GM21390 (cell line): Measurements from ENCODE around the gene ATP5MG.
"Not testable (repeated sequence)": the region's sequence is repeated elsewhere in the genome, so short reads cannot be mapped to it uniquely, and the experiment has no call there.

Experiments
- ATAC-seq: cut with Tn5 transposase; IDR thresholded peaks from one replicate; pipeline ENCODE4 v1.9.1; 2021; ENCODE audit not compliant: unreplicated experiment

Gene ATP5MG

DNA sequence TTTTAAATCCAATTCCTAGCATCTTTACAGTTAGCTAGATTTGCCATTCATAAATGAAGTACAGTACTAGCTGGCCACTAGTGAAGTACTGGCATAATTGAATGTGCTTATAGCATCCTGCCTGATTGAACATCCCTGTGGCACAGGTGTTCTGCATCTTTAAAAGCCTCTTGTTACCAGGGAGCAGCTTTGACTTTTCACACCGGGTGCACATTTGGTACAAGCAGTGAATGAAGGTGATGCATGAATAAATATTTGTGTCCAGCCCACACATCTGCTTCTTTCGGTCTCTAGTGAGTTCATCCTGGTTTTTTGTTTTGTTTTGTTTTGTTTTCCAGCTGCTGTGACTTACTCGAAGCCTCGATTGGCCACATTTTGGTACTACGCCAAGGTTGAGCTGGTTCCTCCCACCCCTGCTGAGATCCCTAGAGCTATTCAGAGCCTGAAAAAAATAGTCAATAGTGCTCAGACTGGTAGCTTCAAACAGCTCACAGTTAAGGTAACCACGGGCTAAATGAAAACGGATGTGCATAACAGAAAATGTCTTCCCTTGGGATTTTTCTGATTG, 5.3 kb downstream of the ATP5MG start:
- no peak for ATAC-seq

DNA sequence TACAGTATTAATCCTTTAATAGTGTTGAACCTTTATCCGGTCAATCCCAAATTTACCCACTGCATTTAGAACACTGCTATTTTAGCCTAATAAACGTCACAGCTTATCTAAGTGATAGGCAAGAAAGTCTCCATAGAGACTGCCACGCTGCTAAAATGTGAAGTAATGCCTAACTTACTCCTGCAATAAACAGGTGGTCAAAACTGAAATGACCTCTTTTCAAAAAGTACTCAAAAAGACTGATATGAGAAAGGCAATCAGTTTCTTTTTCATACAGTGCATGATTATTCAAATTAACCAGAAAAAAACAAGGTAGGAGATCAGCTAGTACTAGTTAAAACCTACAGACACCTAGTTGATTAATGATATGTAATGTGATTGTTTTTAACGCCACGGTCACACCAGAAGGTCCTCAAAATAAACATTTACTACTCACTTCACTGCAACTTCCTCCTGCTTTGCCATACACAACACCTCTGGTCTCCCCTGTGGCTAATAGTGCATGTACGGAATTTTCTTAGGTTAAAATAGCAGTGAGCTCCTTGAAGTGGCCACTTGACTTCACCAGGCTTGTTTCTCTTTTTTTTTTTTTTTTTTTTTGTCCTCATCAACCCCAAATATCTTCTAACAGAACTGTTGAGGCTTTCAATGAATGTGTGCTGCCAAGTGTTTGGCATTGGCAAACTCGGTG, 8.8 kb downstream of the ATP5MG start:
- peak; percentile 67 for ATAC-seq

DNA sequence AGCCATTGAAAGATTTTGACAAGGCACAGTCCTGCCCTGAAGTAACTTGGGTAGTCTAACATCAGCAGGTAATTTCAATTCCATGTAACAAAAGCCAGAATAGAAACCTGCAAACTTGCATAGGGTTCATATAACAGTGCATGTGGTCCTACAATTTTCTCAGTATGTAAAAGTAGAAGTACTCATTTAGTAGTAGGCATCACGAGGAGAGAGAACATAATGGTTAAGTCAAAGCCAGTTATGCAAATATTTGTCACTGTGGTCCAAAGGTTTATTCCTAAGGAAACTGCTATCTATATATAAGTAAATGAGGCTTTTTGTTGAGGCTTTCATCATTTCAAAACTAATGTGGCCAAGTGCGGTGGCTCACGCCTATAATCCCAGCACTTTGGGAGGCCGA, 10.1 kb downstream of the ATP5MG start:
- no peak for ATAC-seq

DNA sequence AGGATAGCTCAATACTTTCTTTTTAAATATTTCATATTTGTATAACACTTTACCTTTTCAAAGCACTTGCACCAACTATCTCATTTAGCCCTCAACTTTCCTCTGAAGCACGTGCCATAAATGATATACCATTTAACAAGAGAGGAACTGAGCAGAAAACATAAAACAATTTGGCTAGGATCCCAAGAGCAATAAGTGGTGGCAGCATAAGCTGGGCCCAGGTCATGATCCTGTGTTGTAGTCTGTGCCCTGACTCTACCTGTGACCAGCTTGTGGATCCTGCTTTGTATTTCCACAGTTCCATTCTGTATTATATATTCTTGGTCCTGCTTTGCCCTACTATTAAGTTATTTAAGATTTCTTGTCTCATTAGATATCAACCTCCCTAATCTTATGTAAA, 11.5 kb downstream of the ATP5MG start:
- ATAC-seq = no peak

DNA sequence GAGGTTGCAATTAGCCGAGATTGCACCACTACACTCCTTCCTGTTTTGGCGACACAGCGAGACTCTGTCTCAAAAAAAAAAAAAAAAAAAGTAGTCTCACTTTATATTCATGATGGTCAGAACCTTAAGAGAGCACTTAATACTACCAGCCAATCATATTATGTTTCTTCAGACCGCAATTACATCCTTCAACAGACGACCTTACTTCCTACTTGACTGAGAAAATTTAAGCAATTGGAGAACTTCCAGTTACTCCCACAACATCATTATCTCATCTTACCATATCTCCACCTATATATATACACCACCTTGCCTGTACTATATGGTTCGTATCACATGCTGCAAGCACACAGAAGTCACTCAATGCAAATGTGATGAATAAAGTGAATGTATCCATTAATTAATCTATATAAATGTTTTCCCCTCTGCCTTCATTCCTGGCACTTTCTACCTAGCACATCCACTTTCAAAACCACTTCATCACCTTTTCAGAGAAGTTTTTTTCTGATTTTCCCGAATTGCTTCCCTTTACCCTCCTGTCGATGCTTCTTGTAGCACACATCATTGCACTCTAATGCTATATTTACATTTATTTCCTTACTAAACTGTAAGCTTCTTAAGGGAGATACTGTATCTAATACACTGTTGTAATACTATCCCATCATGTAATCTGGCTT, 13.8 kb downstream of the ATP5MG start:
- no peak for ATAC-seq

DNA sequence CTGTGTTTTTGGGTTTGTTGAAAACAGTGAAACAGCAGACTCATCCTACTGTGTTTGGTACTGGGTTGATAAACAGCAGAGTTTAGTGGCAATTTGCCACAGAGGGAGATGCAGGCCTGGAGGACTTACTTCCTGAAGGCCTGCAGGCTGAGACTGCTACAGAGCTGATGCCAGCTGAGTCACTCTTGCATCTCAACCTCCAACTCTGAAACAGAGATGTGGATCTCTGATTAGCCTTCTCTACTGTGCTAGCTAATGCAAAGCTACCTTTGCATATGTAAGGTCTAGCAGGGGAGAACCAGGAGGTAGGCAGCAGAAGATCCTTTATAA, 14.3 kb downstream of the ATP5MG start:
- ATAC-seq = no peak

DNA sequence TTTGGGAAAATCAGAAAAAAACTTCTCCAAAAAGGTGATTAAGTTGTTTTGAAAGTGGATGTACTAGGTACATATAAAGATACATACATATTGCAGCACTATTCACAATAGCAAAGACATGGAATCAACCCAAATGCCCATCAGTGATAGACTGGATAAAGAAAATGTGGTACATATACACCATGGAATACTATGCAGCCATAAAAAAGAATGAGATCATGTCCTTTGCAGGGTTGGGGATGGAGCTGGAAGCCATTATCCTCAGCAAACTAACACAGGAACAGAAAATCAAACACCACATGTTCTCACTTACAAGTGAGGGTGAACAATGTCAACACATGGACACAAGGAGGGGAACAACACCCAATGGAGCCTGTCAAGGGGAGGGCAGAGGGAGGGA, 15.5 kb downstream of the ATP5MG start:
- ATAC-seq = not testable (repeated sequence)

DNA sequence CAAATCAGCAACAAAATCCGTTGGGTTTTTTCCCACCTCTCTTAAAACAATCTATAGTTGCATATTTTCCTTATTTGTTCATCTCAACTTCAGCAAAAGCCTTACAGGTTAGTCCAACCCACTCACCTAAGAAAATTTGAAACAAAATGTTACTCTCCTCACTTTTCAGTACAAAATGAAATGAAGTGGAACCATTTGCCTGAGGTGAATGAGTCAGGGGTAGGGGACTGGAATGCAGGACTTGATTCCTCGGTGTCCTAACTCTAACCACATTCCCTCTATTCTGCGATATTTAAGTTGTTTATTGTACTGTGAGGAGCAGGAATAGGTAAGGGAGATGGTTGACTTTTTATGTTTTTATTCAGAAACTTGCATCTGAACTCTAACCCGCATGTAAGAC, 16.4 kb downstream of the ATP5MG start:
- no peak for ATAC-seq

DNA sequence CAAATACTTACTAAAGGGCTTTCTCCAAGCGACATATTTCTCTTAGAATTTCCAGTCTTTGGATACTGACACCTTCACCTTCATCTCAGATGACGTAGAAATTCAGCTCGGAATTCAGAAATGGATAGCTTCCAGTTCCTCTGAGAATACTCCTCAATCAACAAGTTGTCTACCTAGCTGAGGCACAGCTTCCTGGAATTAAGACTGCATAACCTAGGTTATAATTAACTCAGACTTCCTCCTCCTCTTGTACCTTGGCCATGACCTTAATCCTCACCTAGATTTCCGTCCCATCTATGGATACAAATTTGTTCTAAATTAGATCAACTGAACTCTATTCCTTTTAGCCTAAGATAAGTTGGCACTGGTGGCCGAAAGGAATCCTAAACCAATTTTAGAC, 17.4 kb downstream of the ATP5MG start:
- ATAC-seq = no peak

DNA sequence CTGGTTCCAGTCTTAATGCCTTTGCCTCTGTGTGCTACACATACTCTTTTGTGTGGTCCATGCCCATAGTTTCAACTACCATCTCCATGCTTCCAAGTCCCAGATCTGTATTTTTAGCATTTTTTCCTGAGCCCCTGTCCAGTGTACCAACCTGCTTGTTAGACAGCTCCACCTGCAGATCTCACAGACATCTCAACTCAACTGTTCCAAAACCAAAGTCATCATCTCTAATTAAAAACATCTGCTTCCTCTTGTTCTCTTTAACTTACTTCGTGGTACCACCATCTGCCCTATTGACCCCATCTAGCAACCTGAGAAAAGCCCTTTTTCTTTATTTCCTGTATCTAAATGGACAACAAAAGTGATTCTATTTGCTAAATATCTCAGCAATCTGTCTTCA, 26.3 kb downstream of the ATP5MG start:
- no peak for ATAC-seq

DNA sequence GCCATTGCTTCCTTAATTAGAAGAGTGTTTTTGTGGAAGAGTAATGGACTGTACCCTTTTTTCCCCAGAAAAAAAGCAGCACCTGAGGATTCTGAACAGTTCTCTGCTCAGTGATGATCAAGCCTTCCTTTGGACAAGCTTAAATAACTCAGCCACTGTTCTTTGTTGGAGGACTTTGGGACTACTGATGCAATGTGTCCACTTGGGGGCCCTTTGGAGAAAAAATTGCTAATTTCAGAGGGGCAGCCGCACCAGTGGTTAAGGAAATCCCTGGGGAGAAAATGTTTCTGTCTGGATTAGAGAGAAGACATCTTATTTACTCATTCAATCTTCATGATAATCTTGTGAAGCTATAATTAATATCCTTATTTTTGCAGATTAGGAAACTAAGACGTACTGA, 29.6 kb downstream of the ATP5MG start:
- ATAC-seq = no peak

DNA sequence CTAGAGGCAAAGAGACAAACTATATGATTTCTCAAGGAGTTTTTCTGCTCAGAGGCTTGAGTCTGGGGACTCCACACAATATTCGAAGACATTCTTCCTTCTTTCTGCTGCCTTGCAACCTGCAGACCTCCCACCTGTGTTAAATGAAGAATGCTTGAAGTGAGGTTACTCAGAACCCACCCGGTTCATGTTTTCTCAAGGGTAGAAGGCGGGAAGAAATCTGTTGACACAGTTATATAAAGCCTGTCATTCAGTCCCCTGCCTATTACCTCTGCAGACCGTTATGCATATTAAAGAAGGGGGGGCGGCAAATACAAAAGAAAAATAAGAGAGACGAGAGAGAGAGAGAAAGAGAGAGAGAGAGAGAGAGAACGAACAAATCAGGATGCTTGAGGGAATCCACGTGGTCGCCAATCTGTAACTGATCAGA, 32.7 kb downstream of the ATP5MG start:
- ATAC-seq = no peak

DNA sequence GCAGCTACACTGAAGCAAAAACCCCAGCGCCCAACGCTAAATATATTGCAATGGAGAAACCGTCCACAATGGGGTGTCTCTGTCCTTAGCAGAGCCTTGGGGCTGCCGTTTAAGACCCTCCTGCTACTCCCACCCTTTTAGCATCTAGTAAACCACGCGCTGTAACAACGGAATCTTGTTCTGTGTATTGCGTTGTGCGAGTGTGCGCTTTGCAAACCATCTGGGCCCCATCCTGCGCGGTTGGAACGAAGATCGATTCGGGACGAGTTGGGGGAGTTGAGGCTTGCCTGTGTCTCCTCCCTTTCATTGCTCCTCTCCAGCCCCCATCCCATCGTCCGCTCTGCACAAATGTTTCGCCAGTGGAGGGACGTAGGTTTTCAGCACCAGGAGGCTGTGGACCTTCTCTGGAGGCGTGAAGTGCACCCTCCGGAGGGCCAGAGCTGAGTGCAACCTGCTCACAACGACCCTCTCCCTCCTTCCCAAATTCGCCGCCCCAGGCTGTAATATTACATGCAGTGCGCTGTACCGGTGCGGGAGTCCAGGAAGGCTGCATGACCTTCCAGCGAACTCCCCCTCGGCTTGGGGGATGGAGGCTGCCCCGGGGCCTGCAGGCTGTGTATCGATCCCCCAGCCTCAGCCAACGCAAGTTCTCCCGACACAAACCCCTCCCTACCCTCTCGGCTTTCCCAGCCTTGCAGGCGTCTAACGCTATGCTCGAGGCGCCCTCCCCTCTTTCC, 33.3 kb downstream of the ATP5MG start:
- no peak for ATAC-seq

DNA sequence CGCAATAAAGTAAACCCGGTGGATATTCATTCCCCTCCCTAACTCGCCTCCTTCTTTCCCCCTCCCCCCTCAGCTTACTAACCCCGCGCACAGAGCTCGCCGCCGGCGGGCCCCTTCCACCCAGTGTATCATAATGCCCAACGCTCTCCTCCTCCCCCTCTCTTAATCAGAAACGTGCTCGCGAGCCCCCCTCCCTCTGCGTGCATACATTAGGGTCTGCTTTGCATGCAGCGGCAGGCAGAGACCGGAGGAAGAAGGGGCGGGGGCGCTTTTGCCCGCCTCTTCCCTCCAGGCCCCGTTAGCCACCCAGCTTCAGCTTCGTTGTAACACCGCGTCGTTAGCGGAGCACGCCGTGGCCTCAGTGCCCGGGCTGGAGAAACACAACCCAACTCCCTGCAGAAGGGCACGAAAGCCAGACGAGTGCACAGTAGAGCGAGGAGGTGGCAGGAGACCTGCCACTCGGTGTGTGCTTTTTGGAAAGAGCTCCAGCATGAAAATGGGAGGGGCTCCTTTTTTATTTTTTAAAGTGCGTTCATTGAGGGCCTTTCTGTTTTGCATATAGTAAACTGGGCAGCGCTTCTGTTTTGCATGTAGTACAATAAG, 34.0 kb downstream of the ATP5MG start:
- ATAC-seq = peak; percentile 19

DNA sequence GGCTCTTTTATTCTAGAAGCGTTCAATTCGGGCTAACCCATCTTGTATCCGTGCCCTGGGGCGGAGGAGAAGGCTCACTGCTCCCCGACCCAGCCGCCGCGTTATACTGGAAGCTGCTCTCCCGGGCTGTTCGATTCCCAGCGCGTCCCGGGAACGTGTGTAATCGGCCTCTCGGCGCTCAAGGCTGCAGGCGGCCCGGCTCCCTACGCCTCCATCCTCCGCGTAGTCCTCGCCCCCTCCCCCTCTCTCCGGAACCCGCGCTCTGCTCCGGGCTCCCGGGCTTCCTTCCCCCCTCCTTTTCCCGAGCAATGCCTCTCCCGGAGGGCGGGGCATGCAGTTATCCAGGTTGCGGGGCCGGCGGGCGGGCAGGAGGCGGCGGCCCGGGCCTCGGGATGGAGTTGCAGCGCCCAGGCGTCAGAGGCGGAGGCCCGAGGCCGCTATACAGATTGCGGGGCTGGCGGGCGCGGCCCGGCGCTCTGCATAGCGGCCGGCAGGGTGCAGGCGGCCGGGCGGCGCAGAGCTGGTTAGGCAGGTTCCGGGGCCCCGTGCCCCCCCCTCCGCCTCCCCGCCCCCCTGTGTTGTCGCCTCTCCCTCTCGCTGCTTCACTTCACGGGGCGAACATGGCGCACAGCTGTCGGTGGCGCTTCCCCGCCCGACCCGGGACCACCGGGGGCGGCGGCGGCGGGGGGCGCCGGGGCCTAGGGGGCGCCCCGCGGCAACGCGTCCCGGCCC, 34.7 kb downstream of the ATP5MG start, which contains the start of gene KMT2A:
Gene KMT2A (plus strand): TSS at position 600 of the 732 bp plus-strand sequence. CDS start 21 bp downstream, at position 621.
- peak; percentile 42 for ATAC-seq

DNA sequence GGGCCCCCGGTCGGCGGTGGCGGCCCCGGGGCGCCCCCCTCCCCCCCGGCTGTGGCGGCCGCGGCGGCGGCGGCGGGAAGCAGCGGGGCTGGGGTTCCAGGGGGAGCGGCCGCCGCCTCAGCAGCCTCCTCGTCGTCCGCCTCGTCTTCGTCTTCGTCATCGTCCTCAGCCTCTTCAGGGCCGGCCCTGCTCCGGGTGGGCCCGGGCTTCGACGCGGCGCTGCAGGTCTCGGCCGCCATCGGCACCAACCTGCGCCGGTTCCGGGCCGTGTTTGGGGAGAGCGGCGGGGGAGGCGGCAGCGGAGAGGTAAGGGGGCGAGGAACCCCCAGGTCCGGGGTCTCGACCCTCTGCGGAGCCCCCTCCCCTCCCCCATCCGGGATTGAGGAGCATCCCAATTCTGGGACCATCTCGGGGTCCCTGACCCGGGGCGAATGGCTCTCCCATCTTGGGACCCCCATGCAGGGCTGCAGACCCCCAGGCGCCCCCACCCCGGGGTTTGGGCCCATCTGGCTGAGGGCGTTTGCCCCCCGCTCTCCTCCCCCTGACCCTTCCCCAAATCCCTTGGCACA, 35.3 kb downstream of the ATP5MG start:
- peak; percentile 9 for ATAC-seq

DNA sequence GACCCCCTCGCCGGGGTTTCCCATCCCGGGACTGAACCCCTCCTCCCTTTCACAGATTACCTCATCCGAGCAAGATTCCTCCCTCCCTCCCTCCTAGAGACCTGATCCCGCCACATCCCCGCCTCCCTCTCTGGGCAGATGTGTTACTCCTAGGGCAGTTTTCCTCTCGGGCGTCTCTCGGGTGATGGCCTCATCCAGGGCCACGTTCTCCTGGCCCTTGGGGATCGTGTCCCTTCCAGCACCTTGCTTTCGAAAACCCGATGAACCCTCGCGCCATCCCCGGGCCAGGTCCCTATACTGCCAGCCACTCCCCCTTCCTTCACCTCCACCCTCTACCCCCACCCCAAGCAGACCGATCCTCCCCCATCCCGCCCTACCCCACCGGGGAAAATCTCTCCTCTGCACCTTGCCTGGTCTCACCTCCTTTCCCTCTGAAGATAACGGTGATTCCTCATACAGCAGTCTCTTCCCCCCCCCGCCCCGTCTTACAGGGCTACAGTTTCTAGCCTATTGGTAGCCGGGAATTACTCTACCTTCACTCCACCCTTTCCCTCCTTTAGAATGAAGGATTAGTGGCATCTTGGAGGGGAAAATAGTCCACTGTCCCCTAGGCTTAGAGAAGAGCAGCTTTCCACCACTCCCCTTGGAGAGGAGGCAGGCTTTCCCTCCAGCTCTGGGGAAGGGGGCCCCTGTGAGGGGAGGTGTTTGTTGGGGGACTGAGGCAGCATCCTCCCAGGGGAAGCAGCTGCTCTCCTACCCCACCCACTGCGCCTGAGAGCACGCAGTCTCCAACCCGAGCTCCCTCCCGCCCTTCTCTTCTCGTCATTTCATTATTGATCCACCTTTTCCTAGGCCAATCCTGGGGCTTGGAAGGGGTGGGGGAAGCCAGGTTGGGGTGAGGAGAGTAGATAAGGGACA, 36.1 kb downstream of the ATP5MG start:
- ATAC-seq = no peak

DNA sequence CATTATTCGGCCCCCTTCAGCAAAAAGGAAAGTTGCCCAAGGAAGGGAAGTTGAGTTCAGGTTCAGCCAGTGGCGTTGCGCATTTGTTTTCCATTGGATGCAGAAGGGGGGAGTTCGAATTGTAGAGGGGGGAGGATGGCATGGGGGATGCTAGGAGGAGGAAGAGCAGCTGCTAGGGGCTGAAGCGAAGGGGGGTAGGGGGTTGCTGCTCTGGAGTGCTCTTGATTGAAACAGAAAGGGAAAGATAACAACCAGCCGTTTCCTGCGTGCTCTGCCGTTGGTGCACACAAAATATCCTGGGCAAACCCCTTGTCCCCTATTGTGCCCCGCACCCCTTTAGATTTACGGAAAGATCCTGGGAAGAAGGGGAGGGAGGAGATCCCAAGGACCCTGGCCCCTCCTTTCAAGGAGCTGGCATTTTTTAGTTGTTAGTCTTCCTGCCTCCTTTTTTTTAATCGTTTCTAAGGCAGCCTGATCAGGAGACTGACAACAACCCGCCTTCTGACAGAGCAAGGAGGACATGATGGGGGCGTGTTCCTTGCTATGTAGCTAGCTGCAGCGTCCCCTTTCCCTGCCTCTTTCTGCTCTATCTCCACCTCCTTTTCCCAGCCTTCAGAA, 37.0 kb downstream of the ATP5MG start:
- ATAC-seq = no peak

DNA sequence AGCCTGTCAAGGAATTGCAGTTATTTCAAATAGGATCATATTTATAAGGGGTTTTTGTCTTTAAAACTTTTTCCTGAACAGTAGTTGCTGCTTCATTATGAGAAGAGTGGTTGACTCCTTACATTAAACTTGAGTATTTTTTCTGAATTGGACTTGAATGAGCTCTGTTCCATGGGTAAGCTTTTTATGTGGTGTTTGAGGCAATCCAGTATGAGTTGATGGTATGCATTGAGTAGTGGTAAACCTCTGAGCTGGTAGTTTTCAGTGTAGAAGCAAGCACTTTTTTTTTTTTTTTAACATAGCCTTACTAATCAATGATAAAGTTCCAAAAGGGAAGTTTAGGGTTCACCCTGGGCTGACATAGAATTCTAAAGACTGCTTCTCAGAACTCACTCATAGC, 38.2 kb downstream of the ATP5MG start:
- no peak for ATAC-seq
